Measurements from ENCODE around the gene MYADML2.
"Not testable (repeated sequence)": the region's sequence is repeated elsewhere in the genome, so short reads cannot be mapped to it uniquely, and the experiment has no call there.

The MYADML2 gene

DNA sequence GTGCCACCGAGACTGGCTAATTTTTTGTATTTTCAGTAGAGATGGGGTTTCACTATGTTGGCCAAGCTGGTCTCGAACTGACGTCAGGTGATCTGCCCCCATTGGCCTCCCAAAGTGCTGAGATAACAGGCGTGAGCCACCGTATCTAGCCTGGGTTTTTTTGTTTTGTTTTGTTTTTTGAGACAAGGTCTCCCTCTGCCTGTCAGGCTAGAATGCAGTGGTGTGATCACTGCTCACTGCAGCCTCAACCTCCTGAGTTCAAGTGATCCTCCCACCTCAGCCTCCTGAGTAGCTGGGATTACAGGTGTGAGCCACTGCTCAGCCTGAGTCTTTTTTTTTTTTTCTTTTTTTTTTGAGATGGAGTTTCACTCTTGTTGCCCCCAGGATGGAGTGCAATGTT is 6.4 kb upstream of the MYADML2 start:
- H3K4me3 ChIP-seq (ENCODE audit: insufficient read depth in 1 of 2, low read depth in 1 of 2, low read length in 2 of 2); H3K18ac ChIP-seq (ENCODE audit: low read depth in 1 of 2, low read length in 2 of 2); H4K8ac ChIP-seq (ENCODE audit: low read length); H2BK15ac ChIP-seq (ENCODE audit: low read depth, poor library complexity, severe bottlenecking); H4K91ac ChIP-seq (ENCODE audit: low read length); H3K79me1 ChIP-seq (replicated peaks; ENCODE audit: low read length, poor library complexity, severe bottlenecking); H2BK5ac ChIP-seq (ENCODE audit: low read depth, low read length, poor library complexity, severe bottlenecking); H3K9me3 ChIP-seq (ENCODE audit: control insufficient read depth, low read length); H2AK5ac ChIP-seq (ENCODE audit: low read length, severe bottlenecking); H3K23ac ChIP-seq (ENCODE audit: low read length in 2 of 2); H3K14ac ChIP-seq (ENCODE audit: low read length in 2 of 2); H3K4ac ChIP-seq (ENCODE audit: low read depth in 1 of 2, low read length in 2 of 2); H3K27ac ChIP-seq (ENCODE audit: low read length, poor library complexity, severe bottlenecking); H3K36me3 ChIP-seq (ENCODE audit: control insufficient read depth in 1 of 2, insufficient read depth in 2 of 2, low read depth in 1 of 2, low read length in 2 of 2); DNase-seq; H2BK120ac ChIP-seq (ENCODE audit: low read depth, low read length); H3K9ac ChIP-seq (ENCODE audit: low read length); H3K4me2 ChIP-seq (ENCODE audit: low read length, poor library complexity, severe bottlenecking); H2AFZ ChIP-seq (ENCODE audit: low read depth, low read length); H2BK12ac ChIP-seq (ENCODE audit: low read length in 2 of 2): not testable (repeated sequence)
- H3K4me1 ChIP-seq (ENCODE audit: control insufficient read depth, insufficient read depth, low read depth, low read length): peaks cover 13% of the 10 kb centered on the region
- H3K27me3 ChIP-seq (ENCODE audit: control insufficient read depth in 1 of 2, insufficient read depth in 1 of 2, low read length in 2 of 2): peaks cover 7 to 51% of the 10 kb centered on the region in 2 experiments
- 77% methylated on average over 5 of the region's 5 CpGs for WGBS

DNA sequence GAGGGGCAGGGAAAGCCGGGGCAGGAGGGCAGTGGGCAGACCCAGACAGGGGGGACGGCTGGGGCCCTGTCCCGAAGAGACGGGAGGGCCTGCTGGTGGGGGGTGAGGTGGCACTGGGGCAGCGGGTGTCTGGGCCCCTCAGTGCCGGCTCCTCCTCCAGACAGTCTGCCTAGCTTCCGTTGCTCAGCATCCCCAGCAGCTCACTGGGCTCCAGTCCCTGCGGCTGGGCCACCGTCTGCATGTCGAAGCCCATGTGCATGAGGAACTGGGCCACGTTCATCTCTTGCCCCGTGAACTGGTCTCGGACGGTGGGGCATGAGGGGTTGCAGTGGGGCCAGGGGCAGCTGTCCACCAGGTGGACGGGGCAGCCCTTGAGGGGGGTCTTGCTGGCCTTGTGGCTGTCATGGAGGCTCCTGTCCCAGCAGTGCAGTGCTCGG is 5.8 kb upstream of the MYADML2 start:
- H2BK12ac ChIP-seq (ENCODE audit: low read length in 2 of 2): no peak overlapping the region
- H3K9me3 ChIP-seq (ENCODE audit: control insufficient read depth, low read length): no peaks in the 10 kb centered on the region
- no peak overlapping the region for H2AK5ac ChIP-seq (ENCODE audit: low read length, severe bottlenecking)
- H3K79me1 ChIP-seq (replicated peaks; ENCODE audit: low read length, poor library complexity, severe bottlenecking): no peaks in the 10 kb centered on the region
- no peak overlapping the region for H2BK5ac ChIP-seq (ENCODE audit: low read depth, low read length, poor library complexity, severe bottlenecking)
- H2AFZ ChIP-seq (ENCODE audit: low read depth, low read length): no peak overlapping the region
- no peak overlapping the region for H4K91ac ChIP-seq (ENCODE audit: low read length)
- no peak overlapping the region for H2BK15ac ChIP-seq (ENCODE audit: low read depth, poor library complexity, severe bottlenecking)
- H3K4me2 ChIP-seq (ENCODE audit: low read length, poor library complexity, severe bottlenecking): no peak overlapping the region
- no peak overlapping the region for H3K27ac ChIP-seq (ENCODE audit: low read length, poor library complexity, severe bottlenecking)
- no peak overlapping the region for H3K23ac ChIP-seq (ENCODE audit: low read length in 2 of 2)
- H3K36me3 ChIP-seq (ENCODE audit: control insufficient read depth in 1 of 2, insufficient read depth in 2 of 2, low read depth in 1 of 2, low read length in 2 of 2): no peaks in the 10 kb centered on the region
- 89% methylated on average over 16 of the region's 16 CpGs for WGBS
- no peak overlapping the region for H3K9ac ChIP-seq (ENCODE audit: low read length)
- H3K4ac ChIP-seq (ENCODE audit: low read depth in 1 of 2, low read length in 2 of 2): no peak overlapping the region
- H4K8ac ChIP-seq (ENCODE audit: low read length): peak overlapping the region; percentile 21
- no peak overlapping the region for H3K18ac ChIP-seq (ENCODE audit: low read depth in 1 of 2, low read length in 2 of 2)
- no peak for DNase-seq
- H2BK120ac ChIP-seq (ENCODE audit: low read depth, low read length): no peak overlapping the region
- no peak overlapping the region for H3K4me3 ChIP-seq (ENCODE audit: insufficient read depth in 1 of 2, low read depth in 1 of 2, low read length in 2 of 2)
- H3K4me1 ChIP-seq (ENCODE audit: control insufficient read depth, insufficient read depth, low read depth, low read length): peaks cover 13% of the 10 kb centered on the region
- H3K27me3 ChIP-seq (ENCODE audit: control insufficient read depth in 1 of 2, insufficient read depth in 1 of 2, low read length in 2 of 2): peaks cover 1 to 45% of the 10 kb centered on the region in 2 experiments
- H3K14ac ChIP-seq (ENCODE audit: low read length in 2 of 2): no peak overlapping the region

DNA sequence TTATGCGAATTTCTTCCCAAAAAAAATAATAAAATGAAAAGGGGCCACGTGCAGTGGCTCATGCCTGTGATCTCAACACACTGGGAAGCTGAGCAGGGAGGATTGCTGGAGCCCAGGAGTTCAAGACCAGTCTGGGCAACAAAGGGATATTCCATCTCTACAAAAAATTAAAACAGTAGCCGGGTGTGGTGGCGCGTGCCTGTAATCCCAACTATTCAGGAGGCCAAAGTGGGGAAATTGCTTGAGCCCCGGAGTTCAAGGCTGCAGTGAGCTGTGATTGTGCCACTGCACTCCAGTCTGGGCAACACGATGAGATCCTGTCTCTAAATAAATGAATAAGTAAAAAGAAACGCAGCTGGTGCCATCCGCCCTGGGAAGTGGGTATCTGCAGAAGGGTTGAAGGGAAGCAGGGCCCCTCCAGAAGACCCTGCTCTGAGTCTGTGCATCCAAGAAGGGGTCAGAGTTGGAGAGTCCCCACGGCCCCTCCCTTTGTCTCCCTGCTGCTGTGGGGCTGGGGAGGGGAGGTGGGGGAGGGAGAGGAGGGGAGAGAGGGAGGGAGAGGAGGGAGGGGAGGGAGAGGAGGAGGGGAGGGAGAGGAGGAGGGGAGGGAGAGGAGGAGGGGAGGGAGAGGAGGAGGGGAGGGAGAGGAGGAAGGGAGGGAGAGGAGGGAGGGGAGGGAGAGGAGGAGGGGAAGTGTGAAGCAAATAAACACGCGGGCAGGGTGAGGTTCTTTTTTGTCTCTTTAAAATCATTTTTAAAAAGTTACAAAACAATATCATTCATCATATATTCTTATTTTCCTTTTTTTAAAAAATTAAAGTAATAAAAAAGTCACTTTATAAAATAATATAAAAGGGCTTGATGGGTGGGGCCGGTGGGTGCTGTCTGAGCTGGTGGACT is 5.0 kb upstream of the MYADML2 start:
- H3K36me3 ChIP-seq (ENCODE audit: control insufficient read depth in 1 of 2, insufficient read depth in 2 of 2, low read depth in 1 of 2, low read length in 2 of 2): no peaks in the 10 kb centered on the region
- no peak overlapping the region for H3K4me2 ChIP-seq (ENCODE audit: low read length, poor library complexity, severe bottlenecking)
- WGBS: 71% methylated on average over 10 of the region's 13 CpGs
- no peak overlapping the region for H4K91ac ChIP-seq (ENCODE audit: low read length)
- H3K23ac ChIP-seq (ENCODE audit: low read length in 2 of 2): no peak overlapping the region
- H3K27me3 ChIP-seq (ENCODE audit: control insufficient read depth in 1 of 2, insufficient read depth in 1 of 2, low read length in 2 of 2): peaks cover 0 to 43% of the 10 kb centered on the region in 2 experiments
- DNase-seq: no peak
- no peak overlapping the region for H3K14ac ChIP-seq (ENCODE audit: low read length in 2 of 2)
- peaks cover 13% of the 10 kb centered on the region for H3K4me1 ChIP-seq (ENCODE audit: control insufficient read depth, insufficient read depth, low read depth, low read length)
- H2AFZ ChIP-seq (ENCODE audit: low read depth, low read length): no peak overlapping the region
- no peak overlapping the region for H4K8ac ChIP-seq (ENCODE audit: low read length)
- H3K4ac ChIP-seq (ENCODE audit: low read depth in 1 of 2, low read length in 2 of 2): no peak overlapping the region
- no peaks in the 10 kb centered on the region for H3K9me3 ChIP-seq (ENCODE audit: control insufficient read depth, low read length)
- H3K9ac ChIP-seq (ENCODE audit: low read length): no peak overlapping the region
- H3K27ac ChIP-seq (ENCODE audit: low read length, poor library complexity, severe bottlenecking): no peak overlapping the region
- H2BK15ac ChIP-seq (ENCODE audit: low read depth, poor library complexity, severe bottlenecking): no peak overlapping the region
- H3K79me1 ChIP-seq (replicated peaks; ENCODE audit: low read length, poor library complexity, severe bottlenecking): no peaks in the 10 kb centered on the region
- no peak overlapping the region for H2BK5ac ChIP-seq (ENCODE audit: low read depth, low read length, poor library complexity, severe bottlenecking)
- H2BK120ac ChIP-seq (ENCODE audit: low read depth, low read length): no peak overlapping the region
- H3K4me3 ChIP-seq (ENCODE audit: insufficient read depth in 1 of 2, low read depth in 1 of 2, low read length in 2 of 2): no peak overlapping the region
- H2AK5ac ChIP-seq (ENCODE audit: low read length, severe bottlenecking): no peak overlapping the region
- H2BK12ac ChIP-seq (ENCODE audit: low read length in 2 of 2): no peak overlapping the region
- no peak overlapping the region for H3K18ac ChIP-seq (ENCODE audit: low read depth in 1 of 2, low read length in 2 of 2)

DNA sequence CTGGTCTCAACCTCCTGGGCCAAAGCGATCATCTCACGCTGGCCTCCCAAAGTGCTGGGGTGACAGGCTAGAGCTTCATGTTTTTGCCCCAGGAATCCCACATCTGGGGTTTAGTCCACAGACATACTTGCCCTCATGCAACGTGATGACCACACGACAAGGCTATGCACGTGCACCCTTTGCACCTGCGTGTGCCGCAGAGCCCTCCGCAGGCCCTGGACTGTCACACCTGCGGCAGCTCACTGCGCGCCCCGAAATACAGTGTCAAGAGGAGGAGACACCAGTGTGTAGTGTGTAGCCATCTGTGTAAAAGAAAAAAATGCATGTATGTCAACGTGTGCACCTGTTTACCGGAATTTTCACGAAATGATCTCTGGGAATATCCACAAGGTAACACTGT is 3.5 kb upstream of the MYADML2 start:
- DNase-seq: no peak
- Histone ChIP-seq H3K4me3 (ENCODE audit: insufficient read depth in 1 of 2, low read depth in 1 of 2, low read length in 2 of 2) (no peak overlapping the region), H2BK120ac (ENCODE audit: low read depth, low read length) (no peak overlapping the region), H3K14ac (ENCODE audit: low read length in 2 of 2) (no peak overlapping the region), H3K79me1 (replicated peaks; ENCODE audit: low read length, poor library complexity, severe bottlenecking) (no peaks in the 10 kb centered on the region), H3K9ac (ENCODE audit: low read length) (no peak overlapping the region), H3K36me3 (ENCODE audit: control insufficient read depth in 1 of 2, insufficient read depth in 2 of 2, low read depth in 1 of 2, low read length in 2 of 2) (no peaks in the 10 kb centered on the region), H3K27me3 (ENCODE audit: control insufficient read depth in 1 of 2, insufficient read depth in 1 of 2, low read length in 2 of 2) (peaks cover 0 to 33% of the 10 kb centered on the region in 2 experiments), H2AFZ (ENCODE audit: low read depth, low read length) (no peak overlapping the region), H3K18ac (ENCODE audit: low read depth in 1 of 2, low read length in 2 of 2) (no peak overlapping the region), H4K91ac (ENCODE audit: low read length) (no peak overlapping the region), H2BK15ac (ENCODE audit: low read depth, poor library complexity, severe bottlenecking) (no peak overlapping the region), H3K23ac (ENCODE audit: low read length in 2 of 2) (no peak overlapping the region), H3K4me2 (ENCODE audit: low read length, poor library complexity, severe bottlenecking) (no peak overlapping the region), H3K4me1 (ENCODE audit: control insufficient read depth, insufficient read depth, low read depth, low read length) (peaks cover 10% of the 10 kb centered on the region), H3K9me3 (ENCODE audit: control insufficient read depth, low read length) (no peaks in the 10 kb centered on the region), H4K8ac (ENCODE audit: low read length) (no peak overlapping the region), H3K4ac (ENCODE audit: low read depth in 1 of 2, low read length in 2 of 2) (no peak overlapping the region), H2BK5ac (ENCODE audit: low read depth, low read length, poor library complexity, severe bottlenecking) (no peak overlapping the region), H2AK5ac (ENCODE audit: low read length, severe bottlenecking) (no peak overlapping the region), H2BK12ac (ENCODE audit: low read length in 2 of 2) (no peak overlapping the region), H3K27ac (ENCODE audit: low read length, poor library complexity, severe bottlenecking) (no peak overlapping the region)
- 85% methylated on average over 15 of the region's 15 CpGs for WGBS

All from mesenchymal stem cell (in vitro differentiated cells and primary cell).